ENCODE results near the gene GNB1L. TPM values are rescaled to one million over a fixed set of nuclear protein-coding genes. Genes with fewer than 3 reads are reported as not detected.

Gene GNB1L
- total and polyA plus RNA-seq, 9 of the 15 experiments (the other 6 are each of a cell fraction or from before 2014, with no cell fraction given) = 0.56 to 50.5 (median 10.2) TPM

DNA sequence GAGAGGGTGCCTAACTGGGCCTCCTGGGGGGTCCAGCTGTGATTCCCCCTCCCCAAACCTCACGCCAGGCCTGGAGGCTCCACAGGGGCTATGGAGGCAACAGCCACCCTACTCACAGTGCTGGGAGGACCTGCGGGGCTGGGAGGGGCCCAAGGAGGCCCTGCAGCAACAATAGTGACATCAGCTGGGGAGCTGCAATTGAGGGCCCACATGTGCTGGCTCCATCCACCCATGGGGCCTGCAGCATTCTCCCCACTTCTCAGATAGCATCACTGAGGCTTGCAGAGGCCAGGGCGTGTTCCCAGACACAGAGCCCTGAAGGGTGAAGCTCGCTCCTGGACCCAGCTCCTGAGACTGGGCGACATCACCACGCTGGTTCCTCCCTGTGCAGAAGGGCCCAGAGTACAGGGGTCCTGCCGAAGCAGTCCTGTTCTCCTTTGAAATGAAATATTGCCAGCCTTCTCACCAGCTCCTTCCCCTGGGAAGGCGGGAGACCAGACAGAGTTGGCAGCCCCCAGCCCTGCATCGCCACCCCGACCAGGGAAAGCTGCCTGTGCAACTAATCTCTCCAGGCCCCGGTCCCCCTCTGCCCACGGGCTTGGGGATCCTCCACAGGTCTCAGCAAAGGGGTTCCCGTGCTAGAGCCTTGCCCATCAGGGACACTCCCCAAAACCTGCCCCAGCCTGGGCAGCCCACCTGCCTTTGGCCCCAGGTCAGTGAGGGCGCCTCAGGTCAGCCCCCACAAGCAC, 103.0 kb downstream of the GNB1L start:
- H3K4me3 ChIP-seq = no peak overlapping the region
- peaks cover 11 to 70% of the 10 kb centered on the region in 2 experiments for H3K4me1 ChIP-seq (replicated peaks in 1 of 2; ENCODE audit: control insufficient read depth in 2 of 2, insufficient read depth in 2 of 2, low read length in 2 of 2)
- in situ Hi-C loops (cut with MboI) (no loop called here), intact Hi-C loops (cut with micrococcal nuclease) (no loop called here)
- H3K9me1 ChIP-seq (ENCODE audit: control insufficient read depth, insufficient read depth, low read length) = no peaks in the 10 kb centered on the region
- FAIRE-seq = no peak
- H3K36me3 ChIP-seq (ENCODE audit: control insufficient read depth, insufficient read depth, low read length) = no peaks in the 10 kb centered on the region
- no peak for DNase-seq (ENCODE audit: extremely low read depth in 1 of 4, low spot score in 3 of 4)
- ATAC-seq = no peak
- WGBS (ENCODE audit: insufficient coverage, low coverage, missing lambda C conversion rate) = 8% methylated on average over 14 of the region's 14 CpGs
- no peaks in the 10 kb centered on the region for H3K79me2 ChIP-seq (ENCODE audit: control insufficient read depth, insufficient read depth, low read length)
- no peaks in the 10 kb centered on the region; the same call in 1 of the 2 replicates for H3K9me3 ChIP-seq (replicated peaks; ENCODE audit: control insufficient read depth, insufficient read depth, low read depth, low read length)
- peaks cover 63 to 85% of the 10 kb centered on the region in 2 experiments; a peak in 4 of 5 replicates for H3K27me3 ChIP-seq (ENCODE audit: control insufficient read depth in 2 of 2, insufficient read depth in 2 of 2, low read length in 2 of 2)
- peak overlapping the region in 1 of 2 experiments; percentile 31; a peak in 2 of 4 replicates for H3K9ac ChIP-seq (ENCODE audit: insufficient read depth in 1 of 2, low read depth in 2 of 2, low read length in 2 of 2)
- H2AFZ ChIP-seq (ENCODE audit: low read depth, low read length) = no peak overlapping the region
- peaks cover 57% of the 10 kb centered on the region for H4K20me1 ChIP-seq (replicated peaks; ENCODE audit: control insufficient read depth, insufficient read depth, low read length)
- CTCF ChIA-PET (ENCODE audit: low intra/inter-chr PET ratio) = no interaction called here
- BruUV-seq (replicated peaks) = no TSS peak
- POLR2A ChIA-PET = interaction anchor here (0.5 to 4.5 kb wide), 9 partner anchors 8 to 550 kb away, joined by 3 to 37 read pairs (median 4); no protein-coding TSS in a partner anchor
- no peak overlapping the region for H3K4me2 ChIP-seq (ENCODE audit: insufficient read depth, low read length)
- H3K27ac ChIP-seq (ENCODE audit: extremely low read depth, low read depth, low read length) = no peak overlapping the region
- TF ChIP-seq TAF15 (IDR thresholded peaks at IDR 0.05; ENCODE audit: low read depth, low read length) (0 out of 2 replicates have a peak, but pooled peaks have one; percentile 68), SP2 (IDR thresholded peaks at IDR 0.05; ENCODE audit: extremely low read depth, low read depth, low read length, poor library complexity, severe bottlenecking) (no peak), NONO (IDR thresholded peaks at IDR 0.05; ENCODE audit: low read depth in 2 of 2, low read length in 1 of 2) (no peak), CBX1 (IDR thresholded peaks at IDR 0.05; ENCODE audit: low read depth) (peak; percentile 65), SRSF3 (IDR thresholded peaks at IDR 0.05; ENCODE audit: insufficient read depth, low read length) (0 out of 2 replicates have a peak, but pooled peaks have one; percentile 59), POLR2H (tag; IDR thresholded peaks at IDR 0.05; ENCODE audit: low read depth) (no peak), ZNF121 (CRISPR knock-in tag; conservative IDR thresholded peaks at IDR 0.05) (no peak), PTBP1 (IDR thresholded peaks at IDR 0.05; ENCODE audit: low read depth, low read length) (peak; percentile 71; the same call in 1 of the 2 replicates), ZNF76 (CRISPR knock-in tag; IDR thresholded peaks at IDR 0.05; ENCODE audit: borderline replicate concordance) (0 out of 2 replicates have a peak, but pooled peaks have one; percentile 43), RBM22 (IDR thresholded peaks at IDR 0.05; ENCODE audit: low read depth, low read length, poor library complexity, severe bottlenecking) (no peak), MYC (IDR thresholded peaks at IDR 0.05; ENCODE audit: low read depth, low read length) (0 out of 2 replicates have a peak, but pooled peaks have one; percentile 34), MYC (CRISPR knock-in tag; IDR thresholded peaks at IDR 0.05; ENCODE audit: borderline replicate concordance, low read depth) (no peak), E2F3 (CRISPR knock-in tag; IDR thresholded peaks at IDR 0.05) (0 out of 2 replicates have a peak, but pooled peaks have one; percentile 53), ZNF184 (CRISPR knock-in tag; IDR thresholded peaks at IDR 0.05) (0 out of 2 replicates have a peak, but pooled peaks have one; percentile 10), ZNF584 (CRISPR knock-in tag; IDR thresholded peaks at IDR 0.05; ENCODE audit: low read depth) (no peak), HNRNPK (IDR thresholded peaks at IDR 0.05; ENCODE audit: low read depth, low read length, poor library complexity, severe bottlenecking) (no peak)
- TF ChIP-seq, protein P1, sequence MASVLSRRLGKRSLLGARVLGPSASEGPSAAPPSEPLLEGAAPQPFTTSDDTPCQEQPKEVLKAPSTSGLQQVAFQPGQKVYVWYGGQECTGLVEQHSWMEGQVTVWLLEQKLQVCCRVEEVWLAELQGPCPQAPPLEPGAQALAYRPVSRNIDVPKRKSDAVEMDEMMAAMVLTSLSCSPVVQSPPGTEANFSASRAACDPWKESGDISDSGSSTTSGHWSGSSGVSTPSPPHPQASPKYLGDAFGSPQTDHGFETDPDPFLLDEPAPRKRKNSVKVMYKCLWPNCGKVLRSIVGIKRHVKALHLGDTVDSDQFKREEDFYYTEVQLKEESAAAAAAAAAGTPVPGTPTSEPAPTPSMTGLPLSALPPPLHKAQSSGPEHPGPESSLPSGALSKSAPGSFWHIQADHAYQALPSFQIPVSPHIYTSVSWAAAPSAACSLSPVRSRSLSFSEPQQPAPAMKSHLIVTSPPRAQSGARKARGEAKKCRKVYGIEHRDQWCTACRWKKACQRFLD (CRISPR knock-in tag; IDR thresholded peaks at IDR 0.05) = no peak
